ENCODE results near the gene ZSWIM4.

ZSWIM4 gene

DNA sequence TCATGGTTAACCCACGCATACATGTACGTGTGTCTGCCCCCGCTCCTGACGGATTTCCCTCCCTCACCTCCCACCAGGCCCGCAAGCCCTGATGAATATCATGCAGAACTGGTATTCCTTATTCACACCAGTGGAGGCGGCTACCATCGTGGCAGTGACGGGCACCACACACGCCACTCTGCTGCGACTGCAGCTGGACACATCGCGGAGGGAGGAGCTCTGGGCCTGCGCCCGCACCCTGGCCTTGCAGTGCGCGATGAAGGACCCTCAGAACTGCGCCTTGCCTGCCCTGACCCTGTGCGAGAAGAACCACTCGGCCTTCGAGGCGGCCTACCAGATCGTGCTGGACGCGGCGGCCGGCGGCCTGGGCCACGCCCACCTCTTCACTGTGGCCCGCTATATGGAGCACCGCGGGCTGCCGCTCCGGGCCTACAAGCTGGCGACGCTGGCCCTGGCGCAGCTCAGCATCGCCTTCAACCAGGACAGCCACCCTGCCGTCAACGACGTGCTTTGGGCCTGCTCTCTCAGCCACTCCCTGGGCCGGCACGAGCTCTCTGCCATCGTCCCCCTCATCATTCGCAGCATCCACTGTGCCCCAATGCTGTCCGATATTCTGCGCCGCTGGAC, 35.0 kb downstream of the ZSWIM4 start:
- Histone ChIP-seq H3K27me3 (ENCODE audit: low read depth, low read length) (no peaks in the 10 kb centered on the region), H3K27ac (ENCODE audit: low read length) (no peak overlapping the region), H4K20me1 (ENCODE audit: insufficient read depth, low read length) (no peaks in the 10 kb centered on the region), H3K4me2 (ENCODE audit: low read length) (no peak overlapping the region), H3K36me3 (replicated peaks; ENCODE audit: low read depth, low read length) (peaks cover 21% of the 10 kb centered on the region), H2AFZ (ENCODE audit: low read depth, low read length) (no peak overlapping the region), H3K9me3 (ENCODE audit: insufficient read depth, low read length) (no peaks in the 10 kb centered on the region), H3K4me1 (ENCODE audit: low read length) (peaks cover 9% of the 10 kb centered on the region), H3K79me2 (ENCODE audit: low read length) (no peaks in the 10 kb centered on the region), H3K9ac (ENCODE audit: low read length) (no peak overlapping the region), H3K4me3 (ENCODE audit: low read length) (no peak overlapping the region)
- TF ChIP-seq, protein P1, sequence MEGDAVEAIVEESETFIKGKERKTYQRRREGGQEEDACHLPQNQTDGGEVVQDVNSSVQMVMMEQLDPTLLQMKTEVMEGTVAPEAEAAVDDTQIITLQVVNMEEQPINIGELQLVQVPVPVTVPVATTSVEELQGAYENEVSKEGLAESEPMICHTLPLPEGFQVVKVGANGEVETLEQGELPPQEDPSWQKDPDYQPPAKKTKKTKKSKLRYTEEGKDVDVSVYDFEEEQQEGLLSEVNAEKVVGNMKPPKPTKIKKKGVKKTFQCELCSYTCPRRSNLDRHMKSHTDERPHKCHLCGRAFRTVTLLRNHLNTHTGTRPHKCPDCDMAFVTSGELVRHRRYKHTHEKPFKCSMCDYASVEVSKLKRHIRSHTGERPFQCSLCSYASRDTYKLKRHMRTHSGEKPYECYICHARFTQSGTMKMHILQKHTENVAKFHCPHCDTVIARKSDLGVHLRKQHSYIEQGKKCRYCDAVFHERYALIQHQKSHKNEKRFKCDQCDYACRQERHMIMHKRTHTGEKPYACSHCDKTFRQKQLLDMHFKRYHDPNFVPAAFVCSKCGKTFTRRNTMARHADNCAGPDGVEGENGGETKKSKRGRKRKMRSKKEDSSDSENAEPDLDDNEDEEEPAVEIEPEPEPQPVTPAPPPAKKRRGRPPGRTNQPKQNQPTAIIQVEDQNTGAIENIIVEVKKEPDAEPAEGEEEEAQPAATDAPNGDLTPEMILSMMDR (IDR thresholded peaks at IDR 0.05; ENCODE audit: low read depth, low read length) = no peak
- no peak for TF ChIP-seq EZH2phosphoT487 (IDR thresholded peaks at IDR 0.05; ENCODE audit: low read depth)

DNA sequence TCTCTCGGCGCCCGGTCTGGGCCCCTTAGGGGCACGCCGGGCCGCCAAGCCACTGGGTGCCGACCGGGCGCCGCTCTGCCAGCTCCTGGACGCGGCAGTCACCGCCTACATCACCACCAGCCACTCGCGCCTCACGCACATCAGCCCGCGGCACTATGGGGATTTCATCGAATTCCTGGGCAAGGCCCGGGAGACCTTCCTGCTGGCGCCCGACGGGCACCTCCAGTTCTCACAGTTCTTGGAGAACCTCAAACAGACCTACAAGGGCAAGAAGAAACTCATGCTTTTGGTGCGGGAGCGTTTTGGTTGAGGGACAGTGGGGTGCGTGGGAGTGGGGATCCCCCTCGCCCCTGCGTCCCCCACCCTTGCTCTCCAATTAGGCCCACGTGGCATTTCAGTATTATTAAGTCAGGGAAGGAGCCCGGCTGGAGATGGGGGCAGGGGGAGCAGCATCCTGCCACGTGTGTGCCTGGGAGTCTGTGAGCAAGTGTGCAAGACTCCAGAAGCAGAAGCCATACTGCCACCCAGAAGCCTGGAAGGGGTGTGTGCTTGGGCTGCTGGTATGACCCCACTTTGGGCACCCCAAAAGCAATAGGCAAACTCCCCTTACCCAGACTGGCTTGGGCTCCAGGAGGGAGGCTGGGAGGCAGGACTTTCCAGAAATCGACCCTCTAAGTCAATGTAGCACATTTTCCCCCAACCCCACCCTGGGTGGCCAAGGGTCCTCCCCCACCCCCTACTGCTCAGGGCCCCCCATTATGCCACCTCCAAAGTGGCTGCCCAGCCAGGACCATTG, 35.7 kb downstream of the ZSWIM4 start:
- Histone ChIP-seq H4K20me1 (ENCODE audit: insufficient read depth, low read length) (no peaks in the 10 kb centered on the region), H3K27ac (ENCODE audit: low read length) (no peak overlapping the region), H3K36me3 (replicated peaks; ENCODE audit: low read depth, low read length) (peaks cover 16% of the 10 kb centered on the region), H3K4me2 (ENCODE audit: low read length) (no peak overlapping the region), H3K4me3 (ENCODE audit: low read length) (no peak overlapping the region), H3K79me2 (ENCODE audit: low read length) (no peaks in the 10 kb centered on the region), H2AFZ (ENCODE audit: low read depth, low read length) (no peak overlapping the region), H3K27me3 (ENCODE audit: low read depth, low read length) (no peaks in the 10 kb centered on the region), H3K4me1 (ENCODE audit: low read length) (peaks cover 9% of the 10 kb centered on the region), H3K9ac (ENCODE audit: low read length) (no peak overlapping the region), H3K9me3 (ENCODE audit: insufficient read depth, low read length) (no peaks in the 10 kb centered on the region)
- TF ChIP-seq, protein P1 (IDR thresholded peaks at IDR 0.05; ENCODE audit: low read depth, low read length) = no peak
- TF ChIP-seq EZH2phosphoT487 (IDR thresholded peaks at IDR 0.05; ENCODE audit: low read depth) = no peak

DNA sequence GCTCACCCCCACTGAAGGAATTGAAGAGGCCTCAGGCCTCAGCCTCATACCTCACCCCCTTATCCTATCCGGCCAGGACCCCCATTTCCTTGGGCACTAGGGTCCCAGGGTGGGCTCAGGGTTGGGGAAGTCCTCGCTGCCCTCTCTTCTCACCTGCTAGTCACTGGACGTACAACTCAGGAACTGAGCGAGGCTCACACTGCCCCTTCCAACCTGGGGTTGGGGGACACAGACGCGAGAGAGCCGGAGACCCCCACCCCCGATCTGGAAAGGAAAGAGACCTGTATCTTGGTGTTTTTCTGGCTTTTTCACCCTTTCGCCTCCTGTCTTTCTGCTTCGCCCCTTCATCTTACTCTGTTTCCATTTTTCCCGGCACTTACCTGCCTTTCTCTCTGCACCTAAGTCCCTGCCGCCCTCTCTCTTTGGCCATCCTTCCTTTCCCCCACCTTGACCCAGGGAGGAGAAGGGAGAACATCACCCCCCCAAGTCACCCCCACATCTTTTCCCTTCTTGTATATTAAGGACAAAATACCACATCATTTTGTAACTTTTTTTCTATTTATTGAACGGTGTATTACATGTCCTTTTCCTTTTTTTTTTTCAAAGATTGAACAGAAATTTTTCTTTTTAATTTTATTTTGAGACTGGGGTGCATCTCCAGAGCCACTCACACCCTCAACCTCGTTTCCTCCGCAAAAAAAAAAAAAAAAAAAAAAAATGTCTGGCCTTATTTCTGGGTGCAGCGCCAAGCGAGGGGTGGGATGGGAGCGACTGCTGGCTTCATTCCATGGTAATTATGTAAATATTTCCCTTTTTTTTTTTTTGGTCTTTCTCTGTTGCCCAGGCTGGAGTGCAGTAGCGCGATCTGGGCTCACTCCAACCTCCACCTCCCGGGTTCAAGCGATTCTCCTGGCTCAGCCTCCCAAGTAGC, 36.6 kb downstream of the ZSWIM4 start:
- Histone ChIP-seq H3K9ac (ENCODE audit: low read length) (no peak overlapping the region), H3K79me2 (ENCODE audit: low read length) (no peaks in the 10 kb centered on the region), H3K27me3 (ENCODE audit: low read depth, low read length) (no peaks in the 10 kb centered on the region), H3K4me2 (ENCODE audit: low read length) (no peak overlapping the region), H3K36me3 (replicated peaks; ENCODE audit: low read depth, low read length) (peaks cover 15% of the 10 kb centered on the region), H3K4me1 (ENCODE audit: low read length) (peaks cover 15% of the 10 kb centered on the region), H4K20me1 (ENCODE audit: insufficient read depth, low read length) (no peaks in the 10 kb centered on the region), H3K9me3 (ENCODE audit: insufficient read depth, low read length) (no peaks in the 10 kb centered on the region), H2AFZ (ENCODE audit: low read depth, low read length) (no peak overlapping the region), H3K4me3 (ENCODE audit: low read length) (no peak overlapping the region), H3K27ac (ENCODE audit: low read length) (no peak overlapping the region)
- TF ChIP-seq, protein P1 (IDR thresholded peaks at IDR 0.05; ENCODE audit: low read depth, low read length) = no peak
- TF ChIP-seq EZH2phosphoT487 (IDR thresholded peaks at IDR 0.05; ENCODE audit: low read depth) = no peak
